Natural killer cell (primary cell): Measurements from ENCODE around the gene RXRA. TPM values are rescaled to one million over a fixed set of nuclear protein-coding genes. Genes with fewer than 3 reads are reported as not detected.

Source experiments
- ATAC-seq, 3 donors: fragments of 150-1000 bp in 2 of 3; fragments of 200-7000 bp in 1 of 3; cut with Tn5 transposase; 1 replicate in 1 of 3; 2 replicates in 2 of 3; pipeline ENCODE4 v1.10.0; 2021; ENCODE audit warnings: mild to moderate bottlenecking in 2 of 3, moderate library complexity in 2 of 3
- DNase-seq, 2 donors: peaks; one replicate each; pipeline versions ENCODE4 v3.0.0 to v3.0.0-alpha.2; 2013 to 2021; ENCODE audit warnings: mixed read lengths in 1 of 2
- H3K27ac ChIP-seq: one replicate; pipeline ENCODE4 v1.5.1; 2013; ENCODE audit warnings: mild to moderate bottlenecking, low read length
- H3K27me3 ChIP-seq: one replicate; pipeline ENCODE4 v1.6.1; 2013; ENCODE audit warnings: low read length; ENCODE audit not compliant: control insufficient read depth, insufficient read depth
- H3K36me3 ChIP-seq: one replicate; pipeline ENCODE4 v1.6.1; 2013; ENCODE audit warnings: low read length; ENCODE audit not compliant: control insufficient read depth, insufficient read depth
- H3K4me1 ChIP-seq: one replicate; pipeline ENCODE4 v1.6.1; 2013; ENCODE audit warnings: low read length; ENCODE audit not compliant: control insufficient read depth, insufficient read depth
- H3K4me3 ChIP-seq: one replicate; pipeline ENCODE4 v1.5.1; 2013; ENCODE audit warnings: low read length
- H3K9me3 ChIP-seq: one replicate; pipeline ENCODE4 v1.6.1; 2013; ENCODE audit warnings: low read length; ENCODE audit not compliant: control insufficient read depth, insufficient read depth
- H3K27ac Mint-ChIP-seq, 2 donors: one replicate each; pipeline ENCODE4 v1.8.0; 2022; ENCODE audit warnings: mild to moderate bottlenecking in 2 of 2, mixed read lengths in 2 of 2, moderate library complexity in 1 of 2
- H3K27me3 Mint-ChIP-seq, 2 donors: one replicate each; pipeline ENCODE4 v1.8.0; 2022; ENCODE audit warnings: low read depth in 2 of 2, mixed read lengths in 2 of 2
- H3K36me3 Mint-ChIP-seq: one replicate; pipeline ENCODE4 v1.8.0; 2022; ENCODE audit warnings: mixed read lengths
- H3K4me1 Mint-ChIP-seq, 2 donors: one replicate each; pipeline ENCODE4 v1.8.0; 2022; ENCODE audit warnings: mixed read lengths in 2 of 2
- H3K4me3 Mint-ChIP-seq: one replicate; pipeline ENCODE4 v1.8.0; 2022; ENCODE audit warnings: mild to moderate bottlenecking, moderate library complexity, mixed read lengths
- H3K9me3 Mint-ChIP-seq, 2 donors: one replicate each; pipeline ENCODE4 v1.8.0; 2022; ENCODE audit warnings: mixed read lengths in 2 of 2
- WGBS: methylation state at CpG from one replicate; pipeline ENCODE4 v1.1.7; 2013; ENCODE audit warnings: missing lambda C conversion rate; ENCODE audit not compliant: insufficient coverage; 5-methylcytosine and 5-hydroxymethylcytosine counted together
- intact Hi-C: fragments of 100-400 bp; cut with micrococcal nuclease; formaldehyde crosslinking; loops from one replicate; pipeline ENCODE4 v1.14.2; 2022
- total RNA-seq, 4 donors: library from RNA; stranded (reverse); fragments of 120-200 nt in 1 of 4; gene quantifications; one replicate each; pipeline versions ENCODE4 v1.2.3 to v1.2.4, GENCODE V29; 2013 to 2022
- TF ChIP-seq, protein P1 (sequence below): fragments of 200-600 bp; IDR thresholded peaks from one replicate; pipeline ENCODE4 v1.8.0; 2022; ENCODE audit warnings: antibody characterized with exemption

The RXRA gene
- total RNA-seq, 3 donors from 2014 or later (not counting 1 experiment from before 2014, with no cell fraction given): 30.9 to 64.1 (median 42.2) TPM

GRCh38 chr9:134452728-134453127 is 126.5 kb downstream of the RXRA start:
- Mint-ChIP-seq H3K36me3 (no peaks in the 10 kb centered on the region), H3K27me3 (no peaks in the 10 kb centered on the region), H3K9me3 (no peaks in the 10 kb centered on the region), H3K4me3 (no peak overlapping the region), H3K27ac (peak overlapping the region in 1 of 2 donors; percentile 40), H3K4me1 (peaks cover 13 to 26% of the 10 kb centered on the region in 2 donors)
- H3K4me1 ChIP-seq: peaks cover 29% of the 10 kb centered on the region
- no peak overlapping the region for H3K4me3 ChIP-seq
- TF ChIP-seq, protein P1, sequence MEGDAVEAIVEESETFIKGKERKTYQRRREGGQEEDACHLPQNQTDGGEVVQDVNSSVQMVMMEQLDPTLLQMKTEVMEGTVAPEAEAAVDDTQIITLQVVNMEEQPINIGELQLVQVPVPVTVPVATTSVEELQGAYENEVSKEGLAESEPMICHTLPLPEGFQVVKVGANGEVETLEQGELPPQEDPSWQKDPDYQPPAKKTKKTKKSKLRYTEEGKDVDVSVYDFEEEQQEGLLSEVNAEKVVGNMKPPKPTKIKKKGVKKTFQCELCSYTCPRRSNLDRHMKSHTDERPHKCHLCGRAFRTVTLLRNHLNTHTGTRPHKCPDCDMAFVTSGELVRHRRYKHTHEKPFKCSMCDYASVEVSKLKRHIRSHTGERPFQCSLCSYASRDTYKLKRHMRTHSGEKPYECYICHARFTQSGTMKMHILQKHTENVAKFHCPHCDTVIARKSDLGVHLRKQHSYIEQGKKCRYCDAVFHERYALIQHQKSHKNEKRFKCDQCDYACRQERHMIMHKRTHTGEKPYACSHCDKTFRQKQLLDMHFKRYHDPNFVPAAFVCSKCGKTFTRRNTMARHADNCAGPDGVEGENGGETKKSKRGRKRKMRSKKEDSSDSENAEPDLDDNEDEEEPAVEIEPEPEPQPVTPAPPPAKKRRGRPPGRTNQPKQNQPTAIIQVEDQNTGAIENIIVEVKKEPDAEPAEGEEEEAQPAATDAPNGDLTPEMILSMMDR: no peak
- no peaks in the 10 kb centered on the region for H3K36me3 ChIP-seq
- H3K27me3 ChIP-seq: no peaks in the 10 kb centered on the region
- intact Hi-C loops: loop anchor here (5.0 kb wide), 1 partner anchor 960 kb away; no protein-coding TSS in a partner anchor
- H3K9me3 ChIP-seq: peaks cover 14% of the 10 kb centered on the region
- H3K27ac ChIP-seq: no peak overlapping the region
- WGBS: 100% methylated on average over 4 of the region's 4 CpGs
- ATAC-seq (no peak), DNase-seq (no peak)

- no peak for DNase-seq
- Histone ChIP-seq H3K4me3 (no peak overlapping the region), H3K4me1 (peaks cover 29% of the 10 kb centered on the region), H3K27ac (no peak overlapping the region), H3K9me3 (peaks cover 5% of the 10 kb centered on the region), H3K36me3 (no peaks in the 10 kb centered on the region), H3K27me3 (no peaks in the 10 kb centered on the region)
- peak overlapping the region in 1 of 2 donors; percentile 95 for H3K27ac Mint-ChIP-seq
- intact Hi-C loops: loop anchor here (5.0 kb wide), 1 partner anchor 958 kb away; no protein-coding TSS in a partner anchor
- 92% methylated on average over 21 of the region's 23 CpGs for WGBS
- H3K36me3 Mint-ChIP-seq: no peaks in the 10 kb centered on the region
- TF ChIP-seq, protein P1: no peak
- ATAC-seq: no peak
- H3K4me1 Mint-ChIP-seq: peaks cover 13 to 26% of the 10 kb centered on the region in 2 donors
- H3K9me3 Mint-ChIP-seq: no peaks in the 10 kb centered on the region
- no peaks in the 10 kb centered on the region for H3K27me3 Mint-ChIP-seq
- no peak overlapping the region for H3K4me3 Mint-ChIP-seq
These were observed 127.7 kb downstream of the RXRA start for GRCh38 chr9:134453776-134454475.

DNA sequence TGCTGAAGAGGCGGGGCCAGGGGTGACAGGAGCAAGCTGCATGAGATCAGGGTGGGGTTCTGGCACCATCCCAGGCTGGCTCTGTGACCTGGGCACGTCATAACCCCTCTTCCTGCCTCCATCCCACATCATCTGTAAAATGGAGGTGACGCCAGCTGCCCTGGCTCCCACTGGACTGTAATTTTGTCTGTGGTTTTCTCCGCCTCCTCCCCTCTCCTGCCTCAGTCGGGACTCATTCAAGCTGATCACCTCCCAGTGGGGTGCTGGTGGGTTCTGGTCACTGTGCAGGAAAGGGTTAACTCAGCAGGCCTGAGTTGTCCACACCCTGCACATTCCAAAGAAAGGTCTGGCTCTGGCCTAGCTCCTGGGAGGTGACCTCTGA is 128.2 kb downstream of the RXRA start:
- H3K36me3 ChIP-seq: no peaks in the 10 kb centered on the region
- Mint-ChIP-seq H3K9me3 (no peaks in the 10 kb centered on the region), H3K4me1 (peaks cover 13 to 23% of the 10 kb centered on the region in 2 donors), H3K27ac (peak overlapping the region; percentile 93 to 95), H3K27me3 (no peaks in the 10 kb centered on the region), H3K36me3 (no peaks in the 10 kb centered on the region), H3K4me3 (no peak overlapping the region)
- H3K4me1 ChIP-seq: peaks cover 26% of the 10 kb centered on the region
- H3K4me3 ChIP-seq: no peak overlapping the region
- no peaks in the 10 kb centered on the region for H3K27me3 ChIP-seq
- intact Hi-C loops: loop anchor here (5.0 kb wide), 1 partner anchor 958 kb away; no protein-coding TSS in a partner anchor
- DNase-seq: no peak
- no peaks in the 10 kb centered on the region for H3K9me3 ChIP-seq
- WGBS: 80% methylated on average over 4 of the region's 5 CpGs
- TF ChIP-seq, protein P1: no peak
- no peak overlapping the region for H3K27ac ChIP-seq
- ATAC-seq: no peak
